ENCODE results near the gene DCP1A.

DNA sequence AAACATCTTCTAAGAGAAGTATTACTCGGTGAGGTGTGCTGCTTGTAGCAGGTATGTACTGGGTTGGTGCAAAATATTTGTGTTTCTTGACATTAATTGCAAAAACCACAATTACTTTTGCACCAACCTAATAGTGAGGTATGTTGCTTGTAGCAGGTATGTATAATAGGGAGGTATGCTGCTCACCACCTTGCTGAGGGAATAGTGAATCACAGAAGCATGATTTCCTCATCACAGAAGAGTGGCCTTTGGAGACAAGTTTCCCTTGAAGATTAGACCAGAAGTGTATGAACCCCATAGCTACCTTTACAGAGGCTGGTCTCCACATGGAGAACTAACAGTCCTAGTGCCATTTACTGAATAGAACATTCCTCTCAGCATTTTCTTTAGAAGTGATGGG is 15.5 kb downstream of the DCP1A start:
- no peak for TF ChIP-seq CTCF (IDR thresholded peaks at IDR 0.05)
- TF ChIP-seq POLR2A (IDR thresholded peaks at IDR 0.05), result no peak
- no peak for TF ChIP-seq POLR2AphosphoS5 (IDR thresholded peaks at IDR 0.05)
- no peak for TF ChIP-seq EP300 (IDR thresholded peaks at IDR 0.05)

Measured in gastroesophageal sphincter (tissue), 3 donors.